GM18870 (cell line): ENCODE data around the gene ENG.

Experiments used
- ATAC-seq: cut with Tn5 transposase; IDR thresholded peaks from one replicate; pipeline ENCODE4 v1.9.1; 2021; ENCODE audit warnings: moderate library complexity; ENCODE audit not compliant: unreplicated experiment

Gene ENG

GRCh38 chr9:127866535-127866934, 12.1 kb upstream of the ENG start:
- no peak for ATAC-seq

DNA sequence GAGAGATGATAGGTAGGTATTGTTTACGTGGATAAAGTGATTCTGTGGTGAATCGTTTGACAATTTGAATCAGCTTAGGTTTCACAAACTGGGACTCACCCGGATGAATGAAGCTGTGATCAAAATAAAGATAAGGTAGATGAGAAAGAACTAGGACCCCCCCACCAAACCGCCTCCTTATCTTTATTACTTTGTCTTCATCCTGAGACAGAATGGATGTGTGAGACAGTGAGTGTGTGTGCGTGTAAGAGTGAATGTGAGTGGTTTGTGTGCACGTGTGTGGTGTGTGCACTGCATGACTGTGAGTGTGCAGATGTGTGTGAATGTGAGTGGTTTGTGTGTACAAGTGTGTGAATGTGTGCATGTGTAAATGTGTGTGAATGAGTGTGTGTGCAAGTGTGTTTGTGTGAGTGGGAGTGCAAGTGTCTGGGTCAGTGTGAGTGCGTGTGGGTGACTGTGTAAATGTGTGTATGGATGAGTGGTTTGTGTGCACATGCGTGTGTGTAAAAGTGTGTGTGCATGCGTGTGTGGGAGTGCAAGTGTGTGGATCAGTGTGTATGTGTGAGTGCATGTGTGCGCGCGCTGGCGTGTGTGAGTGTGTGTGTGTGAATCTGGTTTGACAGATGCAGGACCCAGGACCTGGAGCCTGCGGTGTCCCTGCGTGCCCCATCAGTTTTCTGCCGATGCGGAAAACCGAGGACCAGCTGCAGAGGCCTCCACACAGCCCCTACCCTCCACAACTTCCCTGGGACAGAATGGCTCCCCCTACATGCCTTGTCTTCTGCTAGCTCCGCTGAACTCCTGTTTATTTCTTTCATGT, 11.4 kb upstream of the ENG start:
- no peak for ATAC-seq

GRCh38 chr9:127863191-127863621, 8.7 kb upstream of the ENG start:
- no peak for ATAC-seq

- ATAC-seq, result no peak
These were observed 7.9 kb upstream of the ENG start for GRCh38 chr9:127862075-127863011.

DNA sequence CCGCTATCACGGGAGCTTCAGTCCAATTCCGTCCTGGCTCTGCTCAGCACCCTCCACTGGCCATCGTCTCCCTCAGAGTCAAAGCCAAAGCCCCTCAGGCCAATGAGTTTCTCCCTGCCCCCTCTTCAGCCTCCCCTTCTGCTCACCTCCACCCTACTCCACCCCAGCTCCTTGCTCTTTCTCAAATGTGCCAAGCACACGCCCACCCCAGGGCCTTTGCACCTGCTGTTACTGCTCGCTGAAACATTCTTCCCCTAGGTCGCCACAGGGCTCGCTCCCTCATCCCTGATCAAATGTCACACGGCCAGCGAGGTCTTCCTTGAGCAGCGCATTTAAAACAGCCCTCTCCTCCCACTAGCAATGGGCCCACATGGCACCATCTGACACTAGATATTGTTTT, 6.3 kb upstream of the ENG start:
- ATAC-seq, result no peak

GRCh38 chr9:127860260-127860659, 5.8 kb upstream of the ENG start:
- ATAC-seq, result no peak

DNA sequence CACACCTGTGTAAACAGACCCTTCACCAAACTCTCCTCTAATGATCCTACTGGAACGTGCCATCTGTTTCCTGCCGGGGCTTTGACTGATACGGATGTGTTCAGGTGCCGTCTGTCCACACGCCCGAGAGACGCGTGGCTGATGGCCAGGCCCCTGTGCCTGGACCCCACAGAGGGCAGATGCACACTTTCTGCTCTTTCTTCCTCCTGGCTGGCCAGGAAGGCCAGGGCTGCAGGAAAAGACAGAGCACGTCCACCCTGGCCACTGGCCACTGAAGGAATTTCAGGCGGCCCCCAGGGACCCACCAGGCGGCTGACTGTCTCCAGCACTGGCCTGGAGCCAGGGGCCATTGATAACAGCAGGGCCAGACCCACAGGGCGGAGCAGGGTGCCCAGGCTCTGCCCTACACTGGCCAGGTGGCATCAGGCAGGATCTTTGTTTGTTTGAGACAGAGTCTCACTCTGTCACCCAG, 3.6 kb upstream of the ENG start:
- ATAC-seq, result no peak

DNA sequence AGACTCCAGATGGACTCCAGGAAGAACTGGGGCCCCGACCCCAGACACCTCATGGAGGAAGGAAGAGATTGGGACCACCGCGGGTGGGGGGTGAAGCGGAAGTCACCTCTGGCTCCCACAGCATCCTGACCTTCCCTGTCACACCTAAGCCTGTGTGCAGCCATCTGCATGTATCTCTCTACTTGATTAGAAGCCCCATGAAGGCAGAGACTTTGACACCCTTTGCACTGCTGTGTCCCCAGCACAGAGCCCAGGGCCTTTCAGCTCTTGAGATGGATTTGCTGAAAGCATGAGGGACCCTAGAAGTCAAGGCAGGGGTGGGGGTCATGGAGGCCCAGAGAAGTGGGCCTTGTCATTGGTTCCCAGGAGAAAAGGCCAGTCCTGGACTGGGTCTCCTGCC, 2.8 kb upstream of the ENG start:
- no peak for ATAC-seq

GRCh38 chr9:127856729-127857116, 2.3 kb upstream of the ENG start:
- no peak for ATAC-seq

DNA sequence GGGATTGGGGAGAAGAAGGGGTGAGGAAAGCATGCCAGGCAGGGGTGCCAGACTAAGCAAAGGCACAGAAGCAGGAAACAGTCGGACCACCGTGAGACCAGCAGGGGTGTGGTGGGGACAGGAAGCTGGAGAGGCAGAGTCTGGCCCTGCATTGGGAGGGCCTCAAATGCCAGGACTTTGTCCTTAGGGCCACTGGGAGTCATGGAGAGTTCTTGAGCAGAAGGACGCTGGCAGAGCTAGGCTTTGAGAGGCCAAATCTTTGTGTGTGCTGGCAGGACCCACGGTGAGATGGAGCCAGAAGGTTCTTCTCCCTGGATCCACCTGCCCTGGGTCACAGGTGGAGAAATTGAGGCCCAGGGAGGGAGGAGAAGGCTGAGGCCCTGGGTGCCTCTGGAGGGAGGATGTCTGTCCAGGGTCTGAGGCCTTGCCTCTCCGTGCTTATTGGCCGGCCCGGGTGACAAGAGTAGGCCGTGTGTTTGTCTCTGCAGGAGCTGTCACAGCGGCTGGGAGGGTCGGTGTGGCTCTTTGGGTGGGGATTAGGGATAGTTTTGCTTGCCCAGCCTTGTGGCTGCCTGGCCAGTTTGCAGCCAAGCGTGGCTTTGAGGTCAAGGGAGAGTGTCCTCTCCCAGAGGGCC, 1.8 kb upstream of the ENG start:
- no peak for ATAC-seq

GRCh38 chr9:127855522-127855921, 1.1 kb upstream of the ENG start:
- no peak for ATAC-seq

- ATAC-seq, result no peak
These were observed 502 bp upstream of the ENG start for GRCh38 chr9:127854960-127855359.

DNA sequence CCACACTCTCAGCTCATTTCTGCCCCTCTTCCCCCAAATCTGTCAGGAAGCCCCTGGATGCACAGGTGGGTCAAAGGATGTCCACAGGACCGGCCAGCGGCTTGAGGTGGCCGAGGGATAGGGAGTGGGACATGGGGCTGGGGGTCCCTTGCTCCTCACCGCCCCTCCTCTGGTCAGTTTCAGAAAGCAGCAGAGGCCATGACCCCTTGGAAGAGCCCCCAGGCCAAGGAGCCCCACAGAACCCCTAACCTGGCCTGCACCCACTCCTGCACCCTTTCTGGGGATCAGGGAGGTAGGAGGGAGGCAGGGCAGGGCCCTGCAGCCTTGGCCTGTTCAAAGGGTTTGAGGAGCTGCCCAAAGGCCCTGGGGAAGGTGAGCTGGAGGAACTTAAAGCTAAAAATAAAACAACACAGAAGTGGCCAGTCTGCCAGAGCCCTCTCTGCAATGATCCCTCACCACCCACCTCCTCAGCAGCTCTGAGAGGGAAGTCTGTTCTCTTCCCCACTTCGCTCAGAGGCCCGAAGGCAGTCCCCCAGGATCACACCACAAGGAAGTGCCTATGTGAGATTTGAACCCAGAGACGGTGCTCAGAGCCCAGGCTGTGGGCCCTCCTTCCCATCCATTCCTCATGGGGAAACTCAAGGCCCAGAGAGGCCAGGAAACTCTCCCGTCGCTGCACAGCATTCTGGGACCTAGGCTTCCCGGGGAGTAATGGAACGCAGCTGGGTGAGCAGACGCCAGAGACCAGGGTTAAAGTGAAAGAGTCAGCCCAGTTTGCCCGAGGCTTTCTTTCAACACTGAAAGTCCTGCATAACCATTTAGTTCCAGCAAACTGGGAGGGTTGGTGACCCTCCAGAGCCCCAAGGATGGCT, 910 bp downstream of the ENG start:
- ATAC-seq, result no peak

- ATAC-seq, result no peak
These were observed 1.6 kb downstream of the ENG start for GRCh38 chr9:127852829-127853228.

DNA sequence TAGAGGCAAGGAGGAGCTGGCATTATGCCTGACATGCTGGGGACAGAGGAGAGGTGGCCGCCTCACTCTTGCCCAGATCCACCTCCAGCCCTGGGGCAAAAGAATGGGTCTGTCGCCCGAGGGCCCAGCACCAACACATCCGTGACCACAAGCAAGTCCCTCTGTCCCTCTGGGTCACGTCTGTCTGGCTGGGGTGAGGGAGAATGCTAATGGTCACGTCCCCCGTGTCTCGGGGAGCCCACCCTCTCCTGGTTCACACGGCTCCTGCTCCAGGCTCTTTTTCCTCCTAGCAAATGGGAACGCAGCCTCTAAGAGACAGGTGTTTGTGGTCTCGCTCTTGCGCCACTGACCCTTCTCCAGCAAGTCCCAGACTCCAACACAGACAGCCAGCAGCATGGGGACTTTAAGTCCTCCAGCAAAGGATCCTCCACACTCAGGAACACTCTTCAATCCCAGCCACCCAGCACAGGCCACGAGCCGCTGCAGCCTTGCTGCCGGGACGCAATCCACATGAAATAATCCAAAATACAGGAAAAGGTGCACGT, 4.1 kb downstream of the ENG start:
- ATAC-seq, result no peak

- no peak for ATAC-seq
These were observed 5.5 kb downstream of the ENG start for GRCh38 chr9:127848756-127849504.

- ATAC-seq, result no peak
These were observed 6.4 kb downstream of the ENG start for GRCh38 chr9:127847833-127848755.

DNA sequence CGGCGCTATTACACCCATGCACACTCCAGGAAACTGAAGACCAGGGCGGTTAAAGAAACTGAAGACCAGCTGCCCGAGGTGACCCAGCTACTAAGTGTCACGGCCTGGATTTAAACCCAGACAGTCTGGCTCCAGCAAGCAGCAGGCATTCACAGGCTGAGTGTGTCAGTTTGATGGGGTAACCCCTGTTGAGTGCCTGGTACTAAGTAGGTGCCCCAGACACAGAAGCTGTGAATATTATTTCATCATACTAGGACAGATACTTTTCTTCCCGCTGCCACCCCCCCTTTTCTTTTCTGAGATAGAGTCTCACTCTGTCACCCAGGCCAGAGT, 7.3 kb downstream of the ENG start:
- ATAC-seq, result no peak
